Measurements from ENCODE around the gene RBFOX2.

Gene RBFOX2

GRCh38 chr22:35860087-35860733, 168.4 kb downstream of the RBFOX2 start:
- Histone ChIP-seq H2AFZ (ENCODE audit: low read length) (no peak overlapping the region), H3K9me2 (ENCODE audit: low read depth, low read length) (no peaks in the 10 kb centered on the region), H3K9me3 (ENCODE audit: low read length) (no peaks in the 10 kb centered on the region), H3K27ac (ENCODE audit: low read depth, low read length, poor library complexity, severe bottlenecking) (peak overlapping the region; percentile 95), H3K79me2 (ENCODE audit: insufficient read depth, low read length) (peaks cover 48% of the 10 kb centered on the region), H3K27me3 (ENCODE audit: insufficient read depth, low read length) (no peaks in the 10 kb centered on the region), H3K4me1 (ENCODE audit: insufficient read depth, low read length, severe bottlenecking) (peaks cover 96% of the 10 kb centered on the region), H4K20me1 (ENCODE audit: insufficient read depth, low read length) (no peaks in the 10 kb centered on the region), H3K36me3 (ENCODE audit: insufficient read depth, low read length) (no peaks in the 10 kb centered on the region), H3K4me2 (ENCODE audit: low read length) (peak overlapping the region; percentile 40), H3K4me3 (ENCODE audit: low read depth, low read length, poor library complexity, severe bottlenecking) (peak overlapping the region; percentile 11), H3F3A (ENCODE audit: insufficient read depth, low read length) (no peaks in the 10 kb centered on the region), H3K9ac (ENCODE audit: low read length) (peak overlapping the region; percentile 59)
- TF ChIP-seq EZH2 (IDR thresholded peaks at IDR 0.05; ENCODE audit: borderline replicate concordance, low read length), result no peak
- no peak for TF ChIP-seq CTCF (IDR thresholded peaks at IDR 0.05; ENCODE audit: low read length)

- Histone ChIP-seq H3F3A (ENCODE audit: insufficient read depth, low read length) (no peaks in the 10 kb centered on the region), H3K79me2 (ENCODE audit: insufficient read depth, low read length) (peaks cover 30% of the 10 kb centered on the region), H3K4me3 (ENCODE audit: low read depth, low read length, poor library complexity, severe bottlenecking) (no peak overlapping the region), H3K9me2 (ENCODE audit: low read depth, low read length) (no peaks in the 10 kb centered on the region), H3K36me3 (ENCODE audit: insufficient read depth, low read length) (no peaks in the 10 kb centered on the region), H3K9me3 (ENCODE audit: low read length) (no peaks in the 10 kb centered on the region), H3K9ac (ENCODE audit: low read length) (no peak overlapping the region), H4K20me1 (ENCODE audit: insufficient read depth, low read length) (no peaks in the 10 kb centered on the region), H3K27me3 (ENCODE audit: insufficient read depth, low read length) (no peaks in the 10 kb centered on the region), H2AFZ (ENCODE audit: low read length) (no peak overlapping the region), H3K4me2 (ENCODE audit: low read length) (no peak overlapping the region), H3K4me1 (ENCODE audit: insufficient read depth, low read length, severe bottlenecking) (peaks cover 72% of the 10 kb centered on the region), H3K27ac (ENCODE audit: low read depth, low read length, poor library complexity, severe bottlenecking) (no peak overlapping the region)
- no peak for TF ChIP-seq EZH2 (IDR thresholded peaks at IDR 0.05; ENCODE audit: borderline replicate concordance, low read length)
- TF ChIP-seq CTCF (IDR thresholded peaks at IDR 0.05; ENCODE audit: low read length), result no peak
Measured at GRCh38 chr22:35854334-35854733, 174.3 kb downstream of the RBFOX2 start.

- no peaks in the 10 kb centered on the region for H3K36me3 ChIP-seq (ENCODE audit: insufficient read depth, low read length)
- H3K9me2 ChIP-seq (ENCODE audit: low read depth, low read length), result no peaks in the 10 kb centered on the region
- no peak overlapping the region for H3K9ac ChIP-seq (ENCODE audit: low read length)
- TF ChIP-seq CTCF (IDR thresholded peaks at IDR 0.05; ENCODE audit: low read length), result no peak
- TF ChIP-seq EZH2 (IDR thresholded peaks at IDR 0.05; ENCODE audit: borderline replicate concordance, low read length), result no peak
- H3K4me1 ChIP-seq (ENCODE audit: insufficient read depth, low read length, severe bottlenecking), result peaks cover 62% of the 10 kb centered on the region
- H3K79me2 ChIP-seq (ENCODE audit: insufficient read depth, low read length), result peaks cover 17% of the 10 kb centered on the region; the same call in 1 of the 2 replicates
- peak overlapping the region; percentile 11 for H3K27ac ChIP-seq (ENCODE audit: low read depth, low read length, poor library complexity, severe bottlenecking)
- no peaks in the 10 kb centered on the region for H3K27me3 ChIP-seq (ENCODE audit: insufficient read depth, low read length)
- H3K4me3 ChIP-seq (ENCODE audit: low read depth, low read length, poor library complexity, severe bottlenecking), result no peak overlapping the region
- H4K20me1 ChIP-seq (ENCODE audit: insufficient read depth, low read length), result no peaks in the 10 kb centered on the region
- H2AFZ ChIP-seq (ENCODE audit: low read length), result no peak overlapping the region
- no peaks in the 10 kb centered on the region for H3K9me3 ChIP-seq (ENCODE audit: low read length)
- no peak overlapping the region for H3K4me2 ChIP-seq (ENCODE audit: low read length)
- no peaks in the 10 kb centered on the region for H3F3A ChIP-seq (ENCODE audit: insufficient read depth, low read length)
Measured at GRCh38 chr22:35852076-35852475, 176.5 kb downstream of the RBFOX2 start.

All from OCI-LY1 (cell line).